SK-N-SH (cell line): ENCODE results near the gene GLDC. TPM values are rescaled to one million over a fixed set of nuclear protein-coding genes. Genes with fewer than 3 reads are reported as not detected.

Experiments used
- CTCF ChIA-PET: fragments of 300-600, 350-600 bp; formaldehyde crosslinking; extraction: SDS; loops from one replicate; lab custom pipeline; 2021; lab: Yijun Ruan, JAX
- POLR2A ChIA-PET: fragments of 350-600 bp; sonication (Branson Sonifier 250); formaldehyde crosslinking; extraction: SDS; loops from one replicate; lab custom pipeline; 2020; ENCODE audit warnings: antibody characterized with exemption, inconsistent platforms; lab: Yijun Ruan, JAX
- DNase-seq: peaks from one replicate; pipeline ENCODE4 v3.0.0; 2012
- H2AFZ ChIP-seq: fragments of 200-600 bp; sonication (generic); 2 replicates; pipeline ENCODE4 v1.8.1; 2016; ENCODE audit warnings: antibody characterized with exemption, mild to moderate bottlenecking, low read depth
- H3F3A ChIP-seq: fragments of 200-600 bp; sonication (generic); replicated peaks from 2 replicates; pipeline ENCODE3; 2016; ENCODE audit warnings: antibody characterized with exemption, mild to moderate bottlenecking; ENCODE audit not compliant: insufficient read depth
- H3K27ac ChIP-seq, 2 experiments: fragments of 200-500 bp in 1 of 2; fragments of 200-600 bp in 1 of 2; sonication (Bioruptor generic) in 1 of 2; sonication (generic), shearing (Covaris generic) in 1 of 2; 2 replicates each; pipeline versions ENCODE4 v1.5.1 to v1.6.1; 2014 to 2016; ENCODE audit warnings: low read depth in 2 of 2, inconsistent platforms in 1 of 2, low read length in 1 of 2, mild to moderate bottlenecking in 1 of 2, mixed read lengths in 1 of 2
- H3K27me3 ChIP-seq: fragments of 200-600 bp; sonication (generic), shearing (Covaris generic); 2 replicates; pipeline ENCODE4 v1.6.1; 2016; ENCODE audit warnings: mixed run types; ENCODE audit not compliant: insufficient read depth
- H3K36me3 ChIP-seq, 2 experiments: fragments of 200-500 bp in 1 of 2; fragments of 200-600 bp in 1 of 2; sonication (Bioruptor generic) in 1 of 2; sonication (generic) in 1 of 2; replicated peaks in 1 of 2; 2 replicates each; pipeline versions ENCODE3 to v1.5.1; 2014 to 2016; ENCODE audit warnings: low read length in 1 of 2, mild to moderate bottlenecking in 1 of 2; ENCODE audit not compliant: insufficient read depth in 2 of 2, control insufficient read depth in 1 of 2
- H3K4me1 ChIP-seq, 2 experiments: fragments of 200-500 bp in 1 of 2; fragments of 200-600 bp in 1 of 2; sonication (Bioruptor generic) in 1 of 2; sonication (generic), shearing (Covaris generic) in 1 of 2; 2 replicates each; pipeline versions ENCODE4 v1.5.1 to v1.6.1; 2014 to 2016; ENCODE audit warnings: low read depth in 1 of 2, low read length in 1 of 2, mixed run types in 1 of 2; ENCODE audit not compliant: insufficient read depth in 2 of 2, control insufficient read depth in 1 of 2
- H3K4me2 ChIP-seq: fragments of 200-600 bp; sonication (generic), shearing (Covaris generic); 2 replicates; pipeline ENCODE4 v1.6.1; 2017; ENCODE audit warnings: mixed run types
- H3K4me3 ChIP-seq, 2 experiments: fragments of 200-500 bp in 1 of 2; fragments of 200-600 bp in 1 of 2; sonication (Bioruptor generic) in 1 of 2; sonication (generic), shearing (Covaris generic) in 1 of 2; 2 replicates each; pipeline versions ENCODE4 v1.5.1 to v1.8.1; 2014 to 2016; ENCODE audit warnings: low read depth in 2 of 2, inconsistent platforms in 1 of 2, low read length in 1 of 2, mild to moderate bottlenecking in 1 of 2, mixed read lengths in 1 of 2, moderate library complexity in 1 of 2
- H3K79me2 ChIP-seq: fragments of 200-600 bp; sonication (generic); 2 replicates; pipeline ENCODE4 v1.8.1; 2017; ENCODE audit warnings: mild to moderate bottlenecking; ENCODE audit not compliant: insufficient read depth
- H3K9ac ChIP-seq: fragments of 200-600 bp; sonication (generic); 2 replicates; pipeline ENCODE4 v1.6.1; 2017; ENCODE audit warnings: mixed run types
- H3K9me2 ChIP-seq: fragments of 200-600 bp; sonication (generic); 2 replicates; pipeline ENCODE4 v1.6.1; 2017; ENCODE audit warnings: mixed run types
- H3K9me3 ChIP-seq: fragments of 200-600 bp; sonication (generic); 2 replicates; pipeline ENCODE4 v1.6.1; 2017; ENCODE audit warnings: mixed run types, mild to moderate bottlenecking, moderate library complexity
- H4K20me1 ChIP-seq: fragments of 200-600 bp; sonication (generic); 2 replicates; pipeline ENCODE4 v1.6.1; 2017; ENCODE audit warnings: mild to moderate bottlenecking, mixed run types; ENCODE audit not compliant: insufficient read depth
- CHD2 ChIP-seq: fragments of 150-350 bp; IDR thresholded peaks from 2 replicates; pipeline ENCODE4 v1.6.1; 2018; ENCODE audit warnings: low read length; ENCODE audit not compliant: partially characterized antibody
- EP300 ChIP-seq, 2 experiments: IDR thresholded peaks; 2 replicates each; pipeline versions ENCODE4 v1.4.0 to v1.6.1; 2012; ENCODE audit warnings: borderline replicate concordance in 1 of 2, low read depth in 1 of 2, low read length in 1 of 2
- EZH2phosphoT487 ChIP-seq: fragments of 200-600 bp; sonication (generic); IDR thresholded peaks from 2 replicates; pipeline ENCODE4 v1.6.1; 2017; ENCODE audit warnings: low read depth, mixed run types, mild to moderate bottlenecking, antibody characterized with exemption, moderate library complexity, borderline replicate concordance
- IRF3 ChIP-seq: fragments of 150-350 bp; IDR thresholded peaks from 2 replicates; pipeline ENCODE4 v1.6.1; 2016; ENCODE audit warnings: mild to moderate bottlenecking, low read depth, low read length
- RAD21 ChIP-seq: IDR thresholded peaks from 2 replicates; pipeline ENCODE4 v1.6.1; 2012; ENCODE audit warnings: mild to moderate bottlenecking, low read length
- RCOR1 ChIP-seq: fragments of 150-350 bp; IDR thresholded peaks from 2 replicates; pipeline ENCODE4 v1.6.1; 2017; ENCODE audit warnings: antibody characterized with exemption, low read length
- USF2 ChIP-seq: fragments of 150-350 bp; IDR thresholded peaks from 2 replicates; pipeline ENCODE4 v1.6.1; 2017; ENCODE audit warnings: antibody characterized with exemption, low read length, low read depth, borderline replicate concordance
- WGBS: methylation state at CpG from one replicate; pipeline ENCODE4 v1.1.6; 2017; ENCODE audit warnings: low lambda C conversion rate; 5-methylcytosine and 5-hydroxymethylcytosine counted together
- polyA plus RNA-seq, 3 experiments: library from polyadenylated mRNA; depleted of rRNA; stranded (reverse); fragments of >200 nt; gene quantifications; 2 replicates each; pipeline ENCODE4 v1.2.3, GENCODE V29; 2012

The GLDC gene
- polyA plus RNA-seq, 1 of the 3 experiments (the other 2 are of a cell fraction), result 4.1 TPM

- CTCF ChIA-PET, result interaction anchor here (0.9 to 5.3 kb wide), 2 partner anchors 86 to 316 kb away, joined by 3 to 21 read pairs; no protein-coding TSS in a partner anchor
- POLR2A ChIA-PET, result interaction anchor here (0.6 kb wide), 1 partner anchor 526 kb away, joined by 4 read pairs; no protein-coding TSS in a partner anchor
These were observed 25.9 kb upstream of the GLDC start for GRCh38 chr9:6671416-6671815.

GRCh38 chr9:6669881-6670280, 24.4 kb upstream of the GLDC start:
- no peaks in the 10 kb centered on the region for H3K27me3 ChIP-seq
- WGBS, result 93% methylated on average over 7 of the region's 14 CpGs
- TF ChIP-seq RAD21, result no peak
- no peak for TF ChIP-seq CHD2
- TF ChIP-seq IRF3, result no peak
- TF ChIP-seq EP300 (IDR thresholded peaks at IDR 0.05; ENCODE audit: borderline replicate concordance in 1 of 2, low read depth in 1 of 2, low read length in 1 of 2), result no peak
- no peak for TF ChIP-seq RCOR1
- TF ChIP-seq USF2, result no peak
- H3K4me1 ChIP-seq, result no peaks in the 10 kb centered on the region
- H3K4me2 ChIP-seq, result no peak overlapping the region
- H3K4me3 ChIP-seq, result no peak overlapping the region
- no peaks in the 10 kb centered on the region for H3K36me3 ChIP-seq
- CTCF ChIA-PET, result interaction anchor here (1.4 to 1.7 kb wide), 2 partner anchors 85 to 91 kb away, joined by 3 to 7 read pairs; no protein-coding TSS in a partner anchor
- no peaks in the 10 kb centered on the region for H3K9me2 ChIP-seq
- POLR2A ChIA-PET, result no interaction called here
- no peak for DNase-seq
- no peaks in the 10 kb centered on the region for H4K20me1 ChIP-seq
- no peaks in the 10 kb centered on the region for H3K79me2 ChIP-seq
- no peak overlapping the region for H2AFZ ChIP-seq
- no peak overlapping the region for H3K27ac ChIP-seq
- no peaks in the 10 kb centered on the region for H3K9me3 ChIP-seq
- H3F3A ChIP-seq, result no peaks in the 10 kb centered on the region
- H3K9ac ChIP-seq, result no peak overlapping the region

More at GRCh38 chr9:6671416-6671815, 25.9 kb upstream of the GLDC start:
- TF ChIP-seq RAD21 (no peak), EZH2phosphoT487 (no peak)
- TF ChIP-seq, all 33 proteins: peak for 0
- H3K36me3 ChIP-seq, result no peaks in the 10 kb centered on the region
- no peaks in the 10 kb centered on the region for H3K9me2 ChIP-seq
- no peak overlapping the region for H3K27ac ChIP-seq
- no peak for DNase-seq
- H3K4me2 ChIP-seq, result no peak overlapping the region
- H3K27me3 ChIP-seq, result no peaks in the 10 kb centered on the region
- no peaks in the 10 kb centered on the region for H3K4me1 ChIP-seq
- H4K20me1 ChIP-seq, result no peaks in the 10 kb centered on the region
- no peaks in the 10 kb centered on the region for H3F3A ChIP-seq
- no peak overlapping the region for H3K9ac ChIP-seq
- H2AFZ ChIP-seq, result no peak overlapping the region
- no peaks in the 10 kb centered on the region for H3K79me2 ChIP-seq
- 88% methylated on average over 4 of the region's 4 CpGs for WGBS
- H3K9me3 ChIP-seq, result no peaks in the 10 kb centered on the region
- no peak overlapping the region for H3K4me3 ChIP-seq
